ENCODE data around the gene CFAP299. TPM values are rescaled to one million over a fixed set of nuclear protein-coding genes. Genes with fewer than 3 reads are reported as not detected.

Gene CFAP299
- total and polyA plus RNA-seq, 2 of the 8 experiments (the other 6 are each of a cell fraction or from before 2014, with no cell fraction given), result not detected

GRCh38 chr4:80492761-80493160 lies 157.2 kb downstream of the CFAP299 start:
- H2BK20ac ChIP-seq (ENCODE audit: low read length), result no peak overlapping the region
- 92% methylated on average over 1 of the region's 1 CpG; no CpG with 5 or more reads in 1 of the 2 experiments for WGBS, 2 experiments (ENCODE audit: extremely low coverage in 1 of 2, insufficient coverage in 1 of 2, insufficient read length in 1 of 2, insufficient replicate concordance in 2 of 2, low coverage in 1 of 2, low lambda C conversion rate in 2 of 2, missing lambda C conversion rate in 1 of 2)
- TF ChIP-seq POLR2A (IDR thresholded peaks at IDR 0.05; ENCODE audit: control extremely low read depth in 1 of 2, low read depth in 2 of 2, low read length in 2 of 2) (no peak), TBP (IDR thresholded peaks at IDR 0.05; ENCODE audit: low read depth, low read length) (no peak), NANOG (IDR thresholded peaks at IDR 0.05; ENCODE audit: insufficient read depth, low read depth, low read length, poor library complexity, severe bottlenecking) (no peak)

More at GRCh38 chr4:80492761-80493160, 157.2 kb downstream of the CFAP299 start:
- peaks cover 0 to 12% (median 2%) of the 10 kb centered on the region in 4 experiments; a peak in 2 of 8 replicates for H3K36me3 ChIP-seq (ENCODE audit: control insufficient read depth in 2 of 4, insufficient read depth in 4 of 4, low read length in 3 of 4)
- no peak overlapping the region for H2BK15ac ChIP-seq (ENCODE audit: low read length)
- POLR2A ChIA-PET (ENCODE audit: partially characterized antibody), result no interaction called here
- H3K27me3 ChIP-seq (replicated peaks in 1 of 4; ENCODE audit: control insufficient read depth in 3 of 4, extremely low read depth in 1 of 4, insufficient read depth in 3 of 4, low read length in 3 of 4), result no peaks in the 10 kb centered on the region
- H3K79me1 ChIP-seq (ENCODE audit: low read depth, low read length), result no peaks in the 10 kb centered on the region
- no peak overlapping the region for H3K23ac ChIP-seq (ENCODE audit: insufficient read length)
- no peak overlapping the region for H3K4ac ChIP-seq (replicated peaks; ENCODE audit: insufficient read length, low read depth, low read length)
- no peak overlapping the region for H2BK12ac ChIP-seq (ENCODE audit: low read depth, low read length)
- no peak overlapping the region for H2AK5ac ChIP-seq (ENCODE audit: low read depth, low read length)
- CTCF ChIA-PET (ENCODE audit: partially characterized antibody), result no interaction called here
- no peak overlapping the region for H3K56ac ChIP-seq (replicated peaks; ENCODE audit: insufficient read length, low read depth, low read length)
- DNase-seq (ENCODE audit: low read depth in 1 of 2, low spot score in 2 of 2) (no peak), FAIRE-seq (no peak)
- H3K14ac ChIP-seq (ENCODE audit: insufficient read length), result no peak overlapping the region
- no peak overlapping the region for H2AFZ ChIP-seq (ENCODE audit: low read length)
- peaks cover 0 to 5% (median 2%) of the 10 kb centered on the region in 4 experiments; a peak in 2 of 7 replicates for H3K4me1 ChIP-seq (replicated peaks in 1 of 4; ENCODE audit: control insufficient read depth in 3 of 4, insufficient read depth in 4 of 4, low read length in 3 of 4)
- H4K20me1 ChIP-seq (replicated peaks in 1 of 2; ENCODE audit: control insufficient read depth in 1 of 2, insufficient read depth in 2 of 2, low read length in 2 of 2), result no peaks in the 10 kb centered on the region
- no peaks in the 10 kb centered on the region for H3K79me2 ChIP-seq (ENCODE audit: control insufficient read depth in 1 of 2, insufficient read depth in 2 of 2, low read length in 2 of 2)
- H3K4me2 ChIP-seq (ENCODE audit: insufficient read depth in 1 of 2, low read depth in 2 of 2, low read length in 2 of 2), result no peak overlapping the region
- no peak overlapping the region for H3K18ac ChIP-seq (ENCODE audit: extremely low read depth, low read length)
- no peak overlapping the region for H3K9ac ChIP-seq (replicated peaks in 1 of 4; ENCODE audit: extremely low read depth in 1 of 4, low read depth in 3 of 4, low read length in 3 of 4)
- H4K91ac ChIP-seq (replicated peaks; ENCODE audit: insufficient read length, low read length), result no peak overlapping the region
- no peak overlapping the region for H4K5ac ChIP-seq (ENCODE audit: insufficient read length, low read depth, low read length)
- no peaks in the 10 kb centered on the region for H3K23me2 ChIP-seq (ENCODE audit: low read depth, low read length)
- no peak overlapping the region for H2BK120ac ChIP-seq (replicated peaks; ENCODE audit: low read depth, low read length)
- no peak overlapping the region for H2BK5ac ChIP-seq (ENCODE audit: low read depth, low read length)
- no peak overlapping the region for H3K4me3 ChIP-seq (ENCODE audit: extremely low read depth in 1 of 4, insufficient read depth in 2 of 4, low read depth in 3 of 4, low read length in 4 of 4)
- H3K27ac ChIP-seq (ENCODE audit: low read depth, low read length), result no peak overlapping the region
- peaks cover 17% of the 10 kb centered on the region in 2 experiments for H3K9me3 ChIP-seq (ENCODE audit: insufficient read depth in 2 of 2, low read depth in 1 of 2, low read length in 1 of 2)
- no peak overlapping the region for H4K8ac ChIP-seq (ENCODE audit: extremely low read depth, insufficient read depth, low read length)
